SK-N-DZ (cell line): ENCODE measurements around the gene ACAP1.

ENCODE experiments used
- DNase-seq: peaks from one replicate; pipeline ENCODE4 v3.0.0-alpha.2; 2015; ENCODE audit warnings: low spot score
- small RNA-seq, 2 experiments: library from RNA; depleted of rRNA; stranded (forward); fragments of <200 nt; gene quantifications; one replicate each; pipeline ENCODE3, GENCODE V24; 2014

The ACAP1 gene

DNA sequence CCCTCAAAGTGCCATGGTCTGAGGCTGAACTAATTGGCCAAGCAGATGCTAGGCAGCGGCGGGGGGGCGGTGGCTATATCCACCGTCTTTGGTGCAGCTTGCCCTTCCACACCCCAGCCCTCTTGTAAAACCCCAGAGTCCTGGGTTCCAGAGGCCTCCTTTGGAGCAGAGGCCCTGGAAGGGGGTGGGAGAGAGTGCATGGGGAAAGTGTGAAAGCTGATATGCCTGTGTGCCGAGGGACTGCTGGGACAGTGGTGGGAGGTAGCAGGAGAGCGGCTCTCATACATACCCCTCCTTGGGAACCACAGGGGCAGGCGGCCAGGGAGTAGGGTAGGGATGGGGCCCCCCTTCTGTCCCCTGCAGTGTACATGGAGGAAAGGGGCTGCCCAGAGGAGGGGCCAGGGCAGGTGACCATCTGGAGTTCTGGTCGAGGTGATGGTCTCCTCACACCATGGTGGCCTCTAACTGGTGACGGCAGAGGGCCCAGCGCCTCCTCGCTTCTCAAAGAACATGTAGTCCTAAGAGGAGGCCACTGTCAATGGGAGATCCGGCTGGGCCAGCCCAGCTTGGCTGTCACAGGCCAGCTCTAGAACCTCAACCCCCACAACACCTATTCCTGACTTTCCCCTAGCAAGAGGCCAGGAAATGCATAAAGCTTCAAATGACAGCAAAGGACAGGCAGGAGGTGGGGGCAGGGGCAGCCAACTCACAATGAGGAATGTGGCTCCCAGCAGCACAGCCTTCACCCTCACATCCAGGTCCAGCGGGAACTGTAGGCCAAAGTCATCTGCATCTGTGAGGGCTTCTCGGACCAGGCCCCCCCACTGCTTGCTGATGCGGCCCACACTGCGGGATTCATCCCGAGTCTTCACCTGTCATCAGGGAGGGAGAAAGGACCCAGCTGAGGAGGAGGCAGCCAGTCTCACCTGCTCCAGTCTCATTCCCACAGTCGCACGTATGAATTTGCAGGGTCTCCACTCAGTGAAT is 53.9 kb downstream of the ACAP1 start:
- DNase-seq: no peak

DNA sequence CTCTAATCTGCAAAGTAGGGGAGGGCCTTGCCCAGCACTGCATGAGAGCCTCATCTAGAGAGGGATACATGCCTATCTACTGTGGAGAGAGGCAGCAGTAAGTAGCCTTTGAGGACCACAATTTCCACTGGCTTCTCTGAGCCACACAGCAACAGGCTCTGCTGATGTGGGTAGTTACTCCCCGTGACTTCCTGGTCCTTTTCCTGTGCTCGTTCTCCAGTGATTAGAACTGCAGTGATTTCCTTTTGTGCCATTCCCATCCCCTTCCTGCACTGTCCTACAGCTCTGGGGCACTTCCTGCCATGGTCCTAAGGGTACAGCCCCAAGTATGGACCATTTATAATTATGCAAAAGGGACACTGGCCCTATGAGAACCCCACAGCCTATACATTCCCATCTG is 55.0 kb downstream of the ACAP1 start:
- no peak for DNase-seq

DNA sequence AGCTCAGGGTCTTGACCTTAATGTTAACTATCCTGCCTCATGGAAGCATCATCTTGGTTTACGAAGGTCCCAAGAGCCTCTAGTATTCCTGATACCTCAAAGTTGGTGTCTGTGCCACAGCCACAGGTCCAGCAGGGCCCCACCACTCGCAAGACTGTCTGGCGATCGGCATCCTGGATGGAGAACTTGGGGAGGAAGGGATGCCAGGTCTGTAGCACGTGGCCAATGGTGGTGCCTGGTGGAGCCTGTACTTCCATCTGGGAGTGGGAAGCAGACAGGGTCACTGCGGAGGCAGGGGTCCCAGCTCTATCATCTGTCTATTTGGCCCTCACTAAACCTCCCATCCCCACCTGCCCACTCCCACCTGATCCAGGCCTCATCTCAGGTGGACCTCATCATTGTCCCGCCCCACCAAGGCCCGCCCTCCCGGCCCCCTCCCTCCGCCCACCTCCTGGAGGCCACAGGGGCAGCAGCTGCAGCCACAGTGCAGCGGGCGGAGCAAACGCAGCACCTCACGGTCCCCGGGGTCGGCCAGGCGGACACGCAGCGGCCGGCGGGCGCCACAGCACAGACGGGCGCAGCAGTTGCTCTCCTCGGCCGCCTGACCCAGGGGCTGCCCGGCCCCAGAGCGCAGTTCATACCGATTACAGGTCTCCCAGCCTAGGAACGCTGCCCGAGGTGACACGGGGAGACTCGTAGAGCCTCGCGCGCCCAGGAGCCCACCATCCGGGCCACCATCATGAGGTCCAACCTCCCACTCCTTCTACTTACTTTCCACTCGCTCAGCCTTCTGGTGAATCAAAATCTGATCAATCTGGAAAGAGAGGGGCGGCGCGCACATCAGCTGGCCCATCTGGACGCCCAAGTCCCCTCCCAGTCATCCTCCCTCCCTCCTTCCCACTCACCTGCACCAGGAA is 56.6 kb downstream of the ACAP1 start:
- no peak for DNase-seq

DNA sequence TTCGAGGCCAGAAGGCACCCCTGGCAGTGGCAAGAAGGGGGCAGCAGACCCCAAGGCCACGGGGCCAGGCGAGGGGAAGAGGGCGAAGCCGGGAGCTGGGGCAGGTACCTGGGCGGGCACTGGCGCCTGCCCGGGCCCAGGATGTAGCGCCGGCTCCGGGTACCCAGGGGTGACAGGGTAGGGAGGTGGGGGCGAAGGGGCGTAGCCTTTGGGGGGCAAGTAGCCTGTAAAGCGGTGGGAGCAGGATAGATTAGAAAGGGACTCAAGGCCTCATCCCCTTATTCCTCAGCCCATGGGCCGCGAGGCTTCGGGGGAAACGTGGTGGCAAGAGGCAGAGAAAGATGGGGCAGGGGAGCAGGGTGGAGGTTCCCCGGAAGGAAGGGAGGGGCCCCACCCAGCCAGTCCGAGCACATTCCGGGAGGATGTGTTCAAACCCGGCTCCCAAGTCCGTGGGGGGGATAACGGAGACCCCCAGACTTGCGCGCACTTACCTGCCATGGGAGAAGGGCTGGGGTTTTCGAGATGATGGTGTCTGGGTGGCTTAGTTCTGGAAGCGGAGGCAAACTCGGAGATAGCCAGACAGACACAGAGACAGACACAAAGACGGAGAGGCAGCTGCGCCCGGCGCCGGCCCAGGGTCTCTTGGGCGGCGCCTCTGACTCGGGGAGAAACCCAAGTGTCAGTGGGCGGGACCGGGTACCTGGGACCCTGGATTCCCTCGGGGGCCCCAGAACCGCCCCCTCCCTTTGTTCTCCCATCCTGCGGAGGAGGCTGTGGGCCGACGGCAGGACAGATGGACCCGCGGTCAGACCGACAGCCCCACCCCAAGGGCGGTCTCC is 57.5 kb downstream of the ACAP1 start:
- no peak for DNase-seq

DNA sequence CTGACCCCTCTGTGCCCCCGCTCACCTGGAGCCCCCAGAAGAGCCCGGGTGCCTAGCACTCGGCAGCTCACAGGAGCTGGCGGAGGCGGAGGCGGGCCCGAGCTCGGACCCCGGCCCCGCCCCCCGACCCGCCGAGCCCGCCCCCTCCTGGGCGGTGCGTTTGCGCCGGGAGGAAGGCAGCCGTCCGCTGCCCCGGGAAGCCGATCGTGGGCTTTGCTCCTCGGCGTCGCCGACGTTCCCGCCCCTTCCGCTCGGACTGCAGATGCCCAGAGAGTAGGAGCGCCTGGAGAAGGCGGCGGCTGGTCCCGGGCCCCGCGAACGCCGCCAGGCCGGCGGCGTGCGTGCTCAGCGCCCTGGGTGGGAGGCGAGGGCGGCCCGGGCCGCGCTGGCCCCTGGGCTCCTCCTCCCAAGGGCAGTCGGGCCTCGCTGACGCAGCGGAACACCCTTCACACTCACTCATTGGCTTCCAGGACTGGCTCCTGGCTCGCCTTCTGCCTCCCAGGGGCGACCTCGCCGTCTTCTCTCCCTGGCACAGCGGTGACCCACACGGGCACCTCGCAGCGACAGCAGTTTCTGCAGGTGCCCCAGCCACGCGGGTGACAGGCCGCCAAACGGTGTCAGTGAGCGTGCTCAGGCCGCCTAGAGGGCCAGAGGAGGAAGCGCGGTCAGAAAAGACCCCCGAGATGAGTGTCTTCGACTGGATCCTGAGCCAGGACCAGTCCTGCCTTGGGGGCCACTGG is 58.3 kb downstream of the ACAP1 start, which contains the start of gene PLSCR3:
Gene PLSCR3, minus strand, starts transcription at position 74 of the 740 bp plus-strand sequence. CDS start 415 bp downstream, outside the sequence.
- DNase-seq: peak; percentile 90

DNA sequence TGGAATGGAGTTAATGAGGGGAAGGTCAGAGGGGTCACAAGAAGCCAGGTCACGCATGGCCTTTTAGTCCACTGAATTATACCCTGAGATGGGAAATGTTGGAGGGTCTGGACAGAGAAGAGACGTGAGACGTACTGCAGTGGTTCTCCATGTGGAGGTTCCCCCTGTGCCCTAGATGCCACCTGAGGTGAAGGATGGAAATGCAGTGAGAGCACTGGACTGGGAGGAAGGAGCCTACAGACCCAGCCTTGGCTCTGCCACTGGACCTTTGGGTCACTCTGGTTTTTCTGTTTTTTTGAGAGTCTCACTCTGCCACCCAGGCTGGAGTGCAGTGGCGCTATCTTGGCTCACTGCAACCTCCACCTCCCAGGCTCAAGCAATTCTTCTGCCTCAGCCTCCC is 59.8 kb downstream of the ACAP1 start:
- DNase-seq: no peak

DNA sequence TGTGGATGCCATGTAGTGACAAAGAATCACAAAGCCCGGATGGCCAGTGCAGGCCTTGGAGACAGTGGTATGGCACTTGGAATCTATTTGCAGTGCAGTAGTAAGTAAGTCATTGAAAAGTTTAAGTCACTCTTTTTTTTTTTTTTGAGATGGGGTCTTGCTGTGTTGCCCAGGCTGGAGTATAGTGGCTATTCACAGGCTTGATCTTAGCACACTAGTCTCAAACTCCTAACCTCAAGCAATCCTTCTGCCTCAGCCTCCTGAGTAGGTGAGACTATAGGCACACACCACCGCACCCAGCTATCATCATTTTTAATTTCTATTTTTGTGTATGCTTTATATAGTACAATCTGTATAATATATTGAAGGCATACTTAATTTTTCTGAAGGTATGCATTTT is 62.3 kb downstream of the ACAP1 start:
- no peak for DNase-seq

Small RNAs within 50 kb of the gene (small RNA-seq; reads per million reads assigned to genes)
- 0 reads per million in 2 experiments for gene AC026954.2
